IMR-90 (cell line): Measurements from ENCODE around the gene FTCDNL1.

Experiments
- BHLHE40 ChIP-seq: fragments of 150-350 bp; IDR thresholded peaks from 2 replicates; pipeline ENCODE4 v1.6.1; 2016; ENCODE audit warnings: mild to moderate bottlenecking, low read depth, low read length
- CTCF ChIP-seq: conservative IDR thresholded peaks from 2 replicates; pipeline ENCODE4 v1.5.1; 2012; ENCODE audit warnings: mild to moderate bottlenecking, low read depth, low read length, improper control_type of control experiment
- FOS ChIP-seq: fragments of 150-350 bp; IDR thresholded peaks from 2 replicates; pipeline ENCODE4 v1.6.1; 2016; ENCODE audit warnings: low read depth, low read length
- MAFK ChIP-seq: IDR thresholded peaks from 2 replicates; pipeline ENCODE4 v1.6.1; 2012; ENCODE audit warnings: low read depth, low read length, improper control_type of control experiment
- MAZ ChIP-seq: IDR thresholded peaks from 2 replicates; pipeline ENCODE4 v1.6.1; 2012; ENCODE audit warnings: low read depth, mild to moderate bottlenecking, low read length, improper control_type of control experiment, moderate library complexity, borderline replicate concordance
- POLR2A ChIP-seq: IDR thresholded peaks from 2 replicates; pipeline ENCODE4 v1.6.1; 2012; ENCODE audit warnings: mild to moderate bottlenecking, low read depth, low read length

- no peak for TF ChIP-seq FOS
- no peak for TF ChIP-seq CTCF
- TF ChIP-seq BHLHE40 = no peak
- TF ChIP-seq POLR2A = no peak
- no peak for TF ChIP-seq MAZ
- no peak for TF ChIP-seq MAFK
These were observed 33.0 kb downstream of the FTCDNL1 start for GRCh38 chr2:199818026-199818425.
